ENCODE measurements around the gene SPACA4.
"Not testable (repeated sequence)": the region's sequence is repeated elsewhere in the genome, so short reads cannot be mapped to it uniquely, and the experiment has no call there.

Gene SPACA4

GRCh38 chr19:48606463-48607358 lies at the start of gene SPACA4:
Gene SPACA4 (plus strand): TSS chr19:48606742. CDS start chr19:48606979, 237 bp downstream.
- DNase-seq (ENCODE audit: low spot score), result no peak

GRCh38 chr19:48556825-48557224 lies 49.7 kb upstream of the SPACA4 start:
- DNase-seq (ENCODE audit: low spot score), result no peak

GRCh38 chr19:48558018-48558684 lies 48.4 kb upstream of the SPACA4 start:
- DNase-seq (ENCODE audit: low spot score), result peak; percentile 41

- peak; percentile 41 for DNase-seq (ENCODE audit: low spot score)
These were observed 46.4 kb upstream of the SPACA4 start for GRCh38 chr19:48560095-48560530.

GRCh38 chr19:48561412-48561811 lies 45.1 kb upstream of the SPACA4 start:
- DNase-seq (ENCODE audit: low spot score), result no peak

GRCh38 chr19:48565090-48565489 lies 41.5 kb upstream of the SPACA4 start:
- no peak for DNase-seq (ENCODE audit: low spot score)

GRCh38 chr19:48568345-48568886 lies 38.1 kb upstream of the SPACA4 start:
- peak; percentile 52 for DNase-seq (ENCODE audit: low spot score)

GRCh38 chr19:48569814-48570213 lies 36.7 kb upstream of the SPACA4 start:
- peak; percentile 42 for DNase-seq (ENCODE audit: low spot score)

GRCh38 chr19:48571378-48572162 lies 35.0 kb upstream of the SPACA4 start:
- DNase-seq (ENCODE audit: low spot score), result no peak

GRCh38 chr19:48573163-48573505 lies 33.4 kb upstream of the SPACA4 start:
- no peak for DNase-seq (ENCODE audit: low spot score)

GRCh38 chr19:48575931-48576622 lies 30.5 kb upstream of the SPACA4 start:
- DNase-seq (ENCODE audit: low spot score), result no peak

GRCh38 chr19:48577908-48578307 lies 28.6 kb upstream of the SPACA4 start:
- not testable (repeated sequence) for DNase-seq (ENCODE audit: low spot score)

GRCh38 chr19:48578891-48579290 lies 27.7 kb upstream of the SPACA4 start:
- DNase-seq (ENCODE audit: low spot score), result no peak

- DNase-seq (ENCODE audit: low spot score), result no peak
These were observed 24.4 kb upstream of the SPACA4 start for GRCh38 chr19:48582168-48582567.

- DNase-seq (ENCODE audit: low spot score), result no peak
These were observed 19.2 kb upstream of the SPACA4 start for GRCh38 chr19:48587387-48587786.

- peak; percentile 93 for DNase-seq (ENCODE audit: low spot score)
These were observed 17.7 kb upstream of the SPACA4 start for GRCh38 chr19:48588670-48589401.

GRCh38 chr19:48591021-48591420 lies 15.5 kb upstream of the SPACA4 start:
- no peak for DNase-seq (ENCODE audit: low spot score)

- no peak for DNase-seq (ENCODE audit: low spot score)
These were observed 11.4 kb upstream of the SPACA4 start for GRCh38 chr19:48595171-48595570.

- peak; percentile 26 for DNase-seq (ENCODE audit: low spot score)
These were observed 10.7 kb upstream of the SPACA4 start for GRCh38 chr19:48595833-48596232.

GRCh38 chr19:48596237-48596636 lies 10.3 kb upstream of the SPACA4 start:
- no peak for DNase-seq (ENCODE audit: low spot score)
